B cell (primary cell): Measurements from ENCODE around the gene TRAF3.

Experiments used
- CTCF ChIP-seq: fragments of 200-600 bp; IDR thresholded peaks from one replicate; pipeline ENCODE4 v1.8.0; 2022; ENCODE audit warnings: antibody characterized with exemption, mild to moderate bottlenecking
- EZH2 ChIP-seq: IDR thresholded peaks from 2 replicates; pipeline ENCODE4 v1.6.1; 2012; ENCODE audit warnings: borderline replicate concordance, low read depth, mild to moderate bottlenecking, moderate library complexity, low read length; ENCODE audit not compliant: insufficient read depth, poor library complexity, severe bottlenecking

- TF ChIP-seq CTCF (no peak), EZH2 (no peak)
These were observed 141.2 kb downstream of the TRAF3 start for GRCh38 chr14:102918438-102918837.
